Endothelial cell of umbilical vein (primary cell): ENCODE results near the gene IFIT1B. TPM values are rescaled to one million over a fixed set of nuclear protein-coding genes. Genes with fewer than 3 reads are reported as not detected.

Experiments used
- BruUV-seq: library from RNA; stranded (reverse); fragments of 400-500 nt; replicated peaks from 2 replicates; lab custom pipeline; 2021; lab: Mats Ljungman, UMichigan
- CTCF ChIA-PET: fragments of 300-600, 350-600 bp; sonication (Branson Sonifier 250); formaldehyde crosslinking; loops from one replicate; lab custom pipeline; 2021; ENCODE audit warnings: antibody characterized with exemption, inconsistent platforms; lab: Charles Lee
- POLR2A ChIA-PET: fragments of 300-600, 350-600 bp; sonication (Branson Sonifier 250); formaldehyde crosslinking; loops from one replicate; lab custom pipeline; 2021; ENCODE audit warnings: antibody characterized with exemption, inconsistent platforms; lab: Charles Lee
- DNase-seq: peaks from one replicate; pipeline ENCODE4 v3.0.0-alpha.2; 2011; ENCODE audit warnings: low read depth, low spot score
- FAIRE-seq: peaks from 2 replicates; lab custom pipeline; 2011; peaks lifted over from hg19 to GRCh38; lab: Jason Lieb, UNC
- H2AFZ ChIP-seq: 2 replicates; pipeline ENCODE4 v1.6.0; 2012; ENCODE audit warnings: low read depth, low read length, control low read depth, inconsistent platforms
- H3K27ac ChIP-seq: 2 replicates; pipeline ENCODE4 v1.5.1; 2011; ENCODE audit warnings: low read depth, mild to moderate bottlenecking, control low read depth, low read length, moderate library complexity; ENCODE audit not compliant: insufficient read depth
- H3K27me3 ChIP-seq, 2 experiments: 2 replicates each; pipeline versions ENCODE4 v1.6.0 to v1.6.1; 2011; ENCODE audit warnings: low read length in 2 of 2, mixed read lengths in 1 of 2; ENCODE audit not compliant: control insufficient read depth in 2 of 2, insufficient read depth in 2 of 2
- H3K36me3 ChIP-seq, 2 experiments: 2 replicates in 1 of 2; 3 replicates in 1 of 2; pipeline ENCODE4 v1.5.1; 2011; ENCODE audit warnings: low read length in 2 of 2, mild to moderate bottlenecking in 1 of 2, moderate library complexity in 1 of 2; ENCODE audit not compliant: control insufficient read depth in 2 of 2, insufficient read depth in 2 of 2; ENCODE audit errors: extremely low read depth in 1 of 2
- H3K4me1 ChIP-seq: 3 replicates; pipeline ENCODE4 v1.5.1; 2011; ENCODE audit warnings: mild to moderate bottlenecking, low read length; ENCODE audit not compliant: control insufficient read depth, insufficient read depth; ENCODE audit errors: extremely low read depth
- H3K4me2 ChIP-seq: 2 replicates; pipeline ENCODE4 v1.6.1; 2011; ENCODE audit warnings: low read length, control low read depth, mixed read lengths; ENCODE audit not compliant: insufficient read depth
- H3K4me3 ChIP-seq, 3 experiments: fragments of 200-600 bp in 1 of 3; sonication (generic), shearing (Covaris generic) in 1 of 3; replicated peaks in 1 of 3; 2 replicates each; pipeline ENCODE4 v1.5.1; 2011 to 2016; ENCODE audit warnings: control low read depth in 3 of 3, low read length in 3 of 3, mild to moderate bottlenecking in 2 of 3, inconsistent platforms in 1 of 3, low read depth in 1 of 3, moderate library complexity in 1 of 3; ENCODE audit not compliant: insufficient read depth in 1 of 3
- H3K79me2 ChIP-seq: 2 replicates; pipeline ENCODE4 v1.6.0; 2012; ENCODE audit warnings: low read length, inconsistent platforms; ENCODE audit not compliant: control insufficient read depth, insufficient read depth
- H3K9ac ChIP-seq: replicated peaks from 2 replicates; pipeline ENCODE3; 2011; ENCODE audit warnings: low read length, control low read depth; ENCODE audit not compliant: insufficient read depth; ENCODE audit errors: extremely low read depth
- H3K9me1 ChIP-seq: replicated peaks from 3 replicates; pipeline ENCODE4 v1.6.0; 2011; ENCODE audit warnings: mild to moderate bottlenecking, low read length; ENCODE audit not compliant: control insufficient read depth, insufficient read depth; ENCODE audit errors: extremely low read depth
- H3K9me3 ChIP-seq: replicated peaks from 2 replicates; pipeline ENCODE4 v1.5.1; 2012; ENCODE audit warnings: low read length, inconsistent platforms; ENCODE audit not compliant: control insufficient read depth, insufficient read depth
- H4K20me1 ChIP-seq: replicated peaks from 2 replicates; pipeline ENCODE3; 2011; ENCODE audit warnings: mild to moderate bottlenecking, low read length; ENCODE audit not compliant: control insufficient read depth, insufficient read depth; ENCODE audit errors: extremely low read depth
- EZH2 ChIP-seq: IDR thresholded peaks from 2 replicates; pipeline ENCODE4 v1.6.1; 2012; ENCODE audit warnings: borderline replicate concordance, low read depth, mild to moderate bottlenecking, moderate library complexity, low read length, inconsistent platforms; ENCODE audit not compliant: severe bottlenecking
- FOS ChIP-seq: IDR thresholded peaks from 2 replicates; pipeline ENCODE4 v1.6.1; 2011; ENCODE audit warnings: mild to moderate bottlenecking, low read length, moderate library complexity, borderline replicate concordance; ENCODE audit not compliant: insufficient read depth
- GATA2 ChIP-seq: IDR thresholded peaks from 2 replicates; pipeline ENCODE4 v1.7.0; 2011; ENCODE audit warnings: low read depth, mild to moderate bottlenecking, moderate library complexity, mixed read lengths, low read length; ENCODE audit not compliant: insufficient read length, insufficient read depth
- JUN ChIP-seq: IDR thresholded peaks from 2 replicates; pipeline ENCODE4 v1.6.1; 2011; ENCODE audit warnings: borderline replicate concordance, low read depth; ENCODE audit not compliant: insufficient read length, insufficient read depth
- POLR2A ChIP-seq: IDR thresholded peaks from 2 replicates; pipeline ENCODE4 v1.6.1; 2012; ENCODE audit warnings: low read depth, mild to moderate bottlenecking, control low read depth, low read length
- POLR2AphosphoS5 ChIP-seq: IDR thresholded peaks from 2 replicates; pipeline ENCODE4 v1.6.1; 2012; ENCODE audit warnings: low read depth, mild to moderate bottlenecking, control low read depth, low read length, moderate library complexity; ENCODE audit not compliant: insufficient read depth
- dilution Hi-C: fragments of 300-500 bp; cut with MboI; formaldehyde crosslinking; loops from one replicate; pipeline ENCODE4 v1.15.0; 2019; ENCODE audit warnings: low sequenced_read_pairs; ENCODE audit not compliant: extremely low pct_ligation_motif_present
- intact Hi-C: fragments of 100-400 bp; cut with micrococcal nuclease; formaldehyde crosslinking; loops from one replicate; pipeline ENCODE4 v1.10.0; 2022
- polyA plus RNA-seq, 4 experiments: library from polyadenylated mRNA; depleted of rRNA in 3 of 4; stranded (reverse) in 3 of 4; unstranded in 1 of 4; fragments of >200 nt; gene quantifications; 2 replicates each; pipeline versions ENCODE4 v1.2.1 to v1.2.3, GENCODE V29; 2011 to 2012; ENCODE audit warnings: missing spikeins in 1 of 4
- total RNA-seq: library from RNA; stranded (reverse); gene quantifications from 2 replicates; pipeline ENCODE4 v1.2.3, GENCODE V29; 2021
- TF ChIP-seq, protein P1 (sequence below): IDR thresholded peaks from 2 replicates; pipeline ENCODE4 v1.6.1; 2011; ENCODE audit not compliant: insufficient read depth, insufficient read length

Gene IFIT1B
- total and polyA plus RNA-seq, 2 donors (not counting 3 experiments of a cell fraction or from before 2014, with no cell fraction given), result not detected

DNA sequence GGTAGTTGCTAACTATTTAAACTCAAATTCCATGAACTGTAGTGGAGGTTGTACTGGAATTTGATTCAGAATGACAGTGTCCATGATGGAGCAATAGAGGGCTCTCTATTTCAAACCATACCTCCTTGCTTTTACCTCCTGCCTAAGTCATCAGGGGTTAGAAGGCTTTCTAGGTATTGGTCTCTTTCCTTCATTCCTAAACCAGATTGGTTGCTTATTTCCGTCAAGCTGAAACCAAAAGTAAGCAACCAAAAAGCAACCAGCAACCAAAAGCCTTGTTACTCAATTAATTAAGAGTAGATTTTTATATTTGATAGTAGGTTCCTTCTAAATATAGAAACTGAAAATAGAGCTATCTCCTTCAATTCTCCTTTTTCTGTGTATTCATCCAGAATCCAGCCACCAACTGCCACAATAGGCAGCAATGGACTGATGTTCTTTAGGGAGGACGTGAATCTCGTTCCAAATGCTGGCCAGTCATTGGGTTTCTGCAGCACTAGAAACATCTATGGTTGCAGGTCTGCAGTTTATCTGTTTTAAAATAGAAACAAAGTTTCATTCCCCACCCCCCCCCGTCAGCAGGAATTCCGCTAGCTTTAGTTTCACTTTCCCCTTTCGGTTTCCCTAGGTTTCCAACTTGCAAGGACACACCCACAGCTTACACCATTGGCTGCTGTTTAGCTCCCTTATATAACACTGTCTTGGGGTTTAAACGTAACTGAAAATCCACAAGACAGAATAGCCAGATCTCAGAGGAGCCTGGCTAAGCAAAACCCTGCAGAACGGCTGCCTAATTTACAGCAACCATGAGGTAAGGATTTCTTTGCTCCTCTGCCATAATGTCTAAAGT, 14.3 kb downstream of the IFIT1B start, which contains the start of gene IFIT1:
Gene IFIT1, plus strand, starts transcription at position 717 of the 850 bp plus-strand sequence. Its CDS starts 90 bp downstream, at position 807.
- ChIA-PET CTCF (interaction anchor here (0.6 to 1.8 kb wide), 9 partner anchors 22 to 1889 kb away, joined by 3 to 6 read pairs (median 4); partner anchors contain the start of genes FAS, IFIT5 and LIPA), POLR2A (interaction anchor here (0.6 to 0.8 kb wide), 5 partner anchors 8 to 252 kb away, joined by 3 to 6 read pairs (median 3); partner anchors contain the start of gene IFIT5)
- H3K27ac ChIP-seq, result peak within 1 kb of the TSS; percentile 63
- no peaks in the 10 kb centered on the region for H3K9me1 ChIP-seq
- peak within 1 kb of the TSS; percentile 99 for H3K4me2 ChIP-seq
- TF ChIP-seq GATA2 (no peak), JUN (no peak), POLR2AphosphoS5 (no peak), EZH2 (no peak), POLR2A (no peak), FOS (no peak)
- TF ChIP-seq, protein P1, sequence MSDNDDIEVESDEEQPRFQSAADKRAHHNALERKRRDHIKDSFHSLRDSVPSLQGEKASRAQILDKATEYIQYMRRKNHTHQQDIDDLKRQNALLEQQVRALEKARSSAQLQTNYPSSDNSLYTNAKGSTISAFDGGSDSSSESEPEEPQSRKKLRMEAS, result no peak
- peak within 1 kb of the TSS; percentile 88 for H3K9ac ChIP-seq
- no peaks in the 10 kb centered on the region for H3K79me2 ChIP-seq
- H2AFZ ChIP-seq, result peak within 1 kb of the TSS; percentile 100
- dilution Hi-C loops, result no loop called here
- FAIRE-seq, result peak; percentile 53
- no peaks in the 10 kb centered on the region for H3K9me3 ChIP-seq
- intact Hi-C loops, result loop anchor here (1.0 kb wide), 1 partner anchor 23 kb away; no protein-coding TSS in a partner anchor
- peaks cover 10% of the 10 kb centered on the region for H3K4me1 ChIP-seq
- H4K20me1 ChIP-seq, result no peaks in the 10 kb centered on the region
- H3K27me3 ChIP-seq, result no peaks in the 10 kb centered on the region
- no peaks in the 10 kb centered on the region for H3K36me3 ChIP-seq
- DNase-seq, result peak; percentile 76
- no TSS peak for BruUV-seq
- H3K4me3 ChIP-seq, result peak within 1 kb of the TSS; percentile 52 to 100 (median 98)
